Sigmoid colon (tissue), 7 donors: ENCODE data around the gene TMEM174. TPM values are rescaled to one million over a fixed set of nuclear protein-coding genes. Genes with fewer than 3 reads are reported as not detected.

ENCODE experiments used
- DNase-seq: peaks from one replicate; pipeline ENCODE4 v3.0.0-alpha.2; 2019
- H3K27ac ChIP-seq, 4 donors: fragments of 200-600 bp; sonication (generic); one replicate each; pipeline ENCODE4 v1.5.1; 2016 to 2019; ENCODE audit warnings: mild to moderate bottlenecking in 1 of 4
- H3K27me3 ChIP-seq, 3 donors: fragments of 200-600 bp; sonication (generic); one replicate each; pipeline ENCODE4 v1.5.1; 2019; ENCODE audit warnings: mild to moderate bottlenecking in 1 of 3
- H3K36me3 ChIP-seq, 4 donors: fragments of 200-600 bp; sonication (generic); one replicate each; pipeline ENCODE4 v1.5.1; 2016 to 2019
- H3K4me1 ChIP-seq, 4 donors: fragments of 200-600 bp; sonication (generic); one replicate each; pipeline ENCODE4 v1.5.1; 2017 to 2019
- H3K4me3 ChIP-seq, 4 donors: fragments of 200-600 bp; sonication (generic); one replicate each; pipeline ENCODE4 v1.5.1; 2017 to 2019; ENCODE audit warnings: mild to moderate bottlenecking in 2 of 4, moderate library complexity in 1 of 4
- H3K9me3 ChIP-seq, 4 donors: fragments of 200-600 bp in 3 of 4; sonication (generic) in 3 of 4; one replicate each; pipeline versions ENCODE4 v1.5.1 to v1.6.1; 2013 to 2019
- CTCF ChIP-seq, 4 experiments: fragments of 450-650 bp in 3 of 4; fragments of 200-600 bp in 1 of 4; IDR thresholded peaks; one replicate each; pipeline ENCODE4 v1.5.1; 2016 to 2019; ENCODE audit warnings: antibody characterized with exemption in 4 of 4, mild to moderate bottlenecking in 3 of 4, moderate library complexity in 2 of 4
- EP300 ChIP-seq, 4 donors: sonication (generic); formaldehyde crosslinking; IDR thresholded peaks; one replicate each; pipeline ENCODE4 v1.6.1; 2017; ENCODE audit warnings: antibody characterized with exemption in 4 of 4
- POLR2A ChIP-seq, 2 donors: fragments of 450-650 bp; IDR thresholded peaks; one replicate each; pipeline ENCODE4 v1.6.1; 2016; ENCODE audit warnings: antibody characterized with exemption in 2 of 2, mild to moderate bottlenecking in 2 of 2, moderate library complexity in 2 of 2
- POLR2AphosphoS5 ChIP-seq, 4 donors: sonication (generic); formaldehyde crosslinking; IDR thresholded peaks; one replicate each; pipeline ENCODE4 v1.6.1; 2017; ENCODE audit warnings: antibody characterized with exemption in 4 of 4
- WGBS, 2 donors: extraction: QIAGEN DNeasy Blood & Tissue Kit; methylation state at CpG; one replicate each; pipeline ENCODE4 v1.1.7; 2013; 5-methylcytosine and 5-hydroxymethylcytosine counted together
- intact Hi-C: fragments of 100-400 bp; cut with DNase I; formaldehyde crosslinking; loops from one replicate; pipeline ENCODE4 v1.15.1; 2023
- polyA plus RNA-seq, 3 donors: library from polyadenylated mRNA; stranded (reverse); fragments of 200-250 nt; gene quantifications; one replicate each; pipeline ENCODE4 v1.2.3, GENCODE V29; 2013
- total RNA-seq, 4 donors: library from RNA; depleted of rRNA; stranded (reverse); fragments of >200 nt; gene quantifications; one replicate each; pipeline ENCODE4 v1.1.0, GENCODE V29; 2016
- donor health status: healthy with polysubstance abuse.
- donor health status: Bipolar disorder and iron deficiency.
- donor health status: healthy.

The TMEM174 gene
- total and polyA plus RNA-seq, 7 donors, result not detected

- H3K4me1 ChIP-seq, result peaks cover 0 to 7% (median 0%) of the 10 kb centered on the region in 4 donors
- H3K9me3 ChIP-seq, result no peaks in the 10 kb centered on the region
- no peaks in the 10 kb centered on the region for H3K36me3 ChIP-seq
- no peaks in the 10 kb centered on the region for H3K27me3 ChIP-seq
- H3K27ac ChIP-seq, result no peak overlapping the region
- TF ChIP-seq POLR2AphosphoS5 (IDR thresholded peaks at IDR 0.05), result no peak
- TF ChIP-seq POLR2A (IDR thresholded peaks at IDR 0.05), result no peak
- TF ChIP-seq CTCF (IDR thresholded peaks at IDR 0.05), result no peak
- no peak for TF ChIP-seq EP300 (IDR thresholded peaks at IDR 0.05)
- intact Hi-C loops, result no loop called here
- DNase-seq, result no peak
- WGBS, 2 donors, result 81 to 84% methylated on average over 4 of the region's 4 CpGs
- H3K4me3 ChIP-seq, result no peak overlapping the region
These were observed 20.6 kb downstream of the TMEM174 start for GRCh38 chr5:73193592-73193991.

GRCh38 chr5:73196201-73196600 lies 23.2 kb downstream of the TMEM174 start:
- no peaks in the 10 kb centered on the region for H3K27me3 ChIP-seq
- no peak for TF ChIP-seq POLR2A (IDR thresholded peaks at IDR 0.05)
- TF ChIP-seq EP300 (IDR thresholded peaks at IDR 0.05), result no peak
- TF ChIP-seq CTCF (IDR thresholded peaks at IDR 0.05), result no peak
- TF ChIP-seq POLR2AphosphoS5 (IDR thresholded peaks at IDR 0.05), result no peak
- 96 to 97% methylated on average over 1 of the region's 1 CpG for WGBS, 2 donors
- no peak overlapping the region for H3K4me3 ChIP-seq
- no peak overlapping the region for H3K27ac ChIP-seq
- intact Hi-C loops, result no loop called here
- H3K4me1 ChIP-seq, result no peaks in the 10 kb centered on the region
- no peak for DNase-seq
- H3K36me3 ChIP-seq, result no peaks in the 10 kb centered on the region
- no peaks in the 10 kb centered on the region for H3K9me3 ChIP-seq

- intact Hi-C loops, result no loop called here
- Histone ChIP-seq H3K36me3 (no peaks in the 10 kb centered on the region), H3K4me1 (peaks cover 0 to 7% (median 5%) of the 10 kb centered on the region in 4 donors), H3K27me3 (no peaks in the 10 kb centered on the region), H3K27ac (no peak overlapping the region), H3K4me3 (no peak overlapping the region), H3K9me3 (no peaks in the 10 kb centered on the region)
- DNase-seq, result no peak
- TF ChIP-seq EP300 (IDR thresholded peaks at IDR 0.05), result no peak
- WGBS, 2 donors, result 82 to 86% methylated on average over 8 of the region's 8 CpGs
These were observed 24.8 kb downstream of the TMEM174 start for GRCh38 chr5:73197637-73198257.

- no peak for TF ChIP-seq POLR2A (IDR thresholded peaks at IDR 0.05)
- TF ChIP-seq EP300 (IDR thresholded peaks at IDR 0.05), result no peak
- no peak for TF ChIP-seq POLR2AphosphoS5 (IDR thresholded peaks at IDR 0.05)
- TF ChIP-seq CTCF (IDR thresholded peaks at IDR 0.05), result no peak
- no peak overlapping the region for H3K4me3 ChIP-seq
- DNase-seq, result no peak
- 79 to 83% methylated on average over 3 of the region's 3 CpGs for WGBS, 2 donors
- peaks cover 0 to 11% (median 0%) of the 10 kb centered on the region in 3 donors for H3K27me3 ChIP-seq
- no peaks in the 10 kb centered on the region for H3K9me3 ChIP-seq
- H3K36me3 ChIP-seq, result no peaks in the 10 kb centered on the region
- no peak overlapping the region for H3K27ac ChIP-seq
- H3K4me1 ChIP-seq, result peaks cover 0 to 7% (median 5%) of the 10 kb centered on the region in 4 donors
- intact Hi-C loops, result no loop called here
These were observed 26.0 kb downstream of the TMEM174 start for GRCh38 chr5:73198833-73199592.

- TF ChIP-seq POLR2AphosphoS5 (IDR thresholded peaks at IDR 0.05) (no peak), EP300 (IDR thresholded peaks at IDR 0.05) (no peak), POLR2A (IDR thresholded peaks at IDR 0.05) (no peak), CTCF (IDR thresholded peaks at IDR 0.05) (no peak)
- peaks cover 0 to 7% (median 5%) of the 10 kb centered on the region in 4 donors for H3K4me1 ChIP-seq
- H3K27ac ChIP-seq, result no peak overlapping the region
- no peaks in the 10 kb centered on the region for H3K9me3 ChIP-seq
- 89 to 92% methylated on average over 5 of the region's 5 CpGs for WGBS, 2 donors
- intact Hi-C loops, result no loop called here
- H3K36me3 ChIP-seq, result no peaks in the 10 kb centered on the region
- DNase-seq, result no peak
- no peak overlapping the region for H3K4me3 ChIP-seq
- peaks cover 0 to 12% (median 5%) of the 10 kb centered on the region in 3 donors for H3K27me3 ChIP-seq
These were observed 26.7 kb downstream of the TMEM174 start for GRCh38 chr5:73199671-73200070.
